Right renal cortex interstitium (tissue), 3 donors: Measurements from ENCODE around the gene MB. TPM values are rescaled to one million over a fixed set of nuclear protein-coding genes. Genes with fewer than 3 reads are reported as not detected.

Experiments used
- DNase-seq, 3 donors: peaks; one replicate each; pipeline ENCODE4 v3.0.0-alpha.2; 2013; ENCODE audit warnings: low read depth in 3 of 3, low spot score in 2 of 3
- polyA plus RNA-seq, 3 donors: library from polyadenylated mRNA; unstranded; fragments of 120-200 nt; gene quantifications; one replicate each; pipeline ENCODE4 v1.2.1, GENCODE V29; 2013; ENCODE audit not compliant: insufficient read length in 3 of 3

Gene MB
- polyA plus RNA-seq, 3 donors: 0.22 to 1.9 TPM; not detected in 1

- no peak for DNase-seq
These were observed 2.4 kb upstream of the MB start for GRCh38 chr22:35619336-35620094.

- no peak for DNase-seq
These were observed 1.5 kb upstream of the MB start for GRCh38 chr22:35618427-35619223.

GRCh38 chr22:35616043-35616442, 1.1 kb downstream of the MB start:
- no peak for DNase-seq

GRCh38 chr22:35615156-35615555, 2.0 kb downstream of the MB start:
- no peak for DNase-seq

GRCh38 chr22:35614404-35614803, 2.7 kb downstream of the MB start:
- DNase-seq: no peak

- no peak for DNase-seq
These were observed 4.2 kb downstream of the MB start for GRCh38 chr22:35612903-35613302.

- DNase-seq: no peak
These were observed 5.1 kb downstream of the MB start for GRCh38 chr22:35611891-35612576.

GRCh38 chr22:35611200-35611890, 5.8 kb downstream of the MB start:
- no peak for DNase-seq

GRCh38 chr22:35610741-35611140, 6.4 kb downstream of the MB start:
- DNase-seq: no peak

- DNase-seq: no peak
These were observed 7.4 kb downstream of the MB start for GRCh38 chr22:35609761-35610160.

- no peak for DNase-seq
These were observed 7.9 kb downstream of the MB start for GRCh38 chr22:35609261-35609660.

GRCh38 chr22:35608088-35608487, 9.0 kb downstream of the MB start:
- no peak for DNase-seq

- DNase-seq: no peak
These were observed 10.2 kb downstream of the MB start for GRCh38 chr22:35606916-35607315.

GRCh38 chr22:35605851-35606481, 11.2 kb downstream of the MB start:
- no peak for DNase-seq

- no peak for DNase-seq
These were observed 11.8 kb downstream of the MB start for GRCh38 chr22:35605369-35605680.

- no peak for DNase-seq
These were observed 12.3 kb downstream of the MB start for GRCh38 chr22:35604621-35605368.

GRCh38 chr22:35601743-35602615, 15.2 kb downstream of the MB start:
- DNase-seq: no peak

GRCh38 chr22:35601013-35601580, 16.0 kb downstream of the MB start:
- DNase-seq: no peak

- DNase-seq: no peak
These were observed 16.7 kb downstream of the MB start for GRCh38 chr22:35600476-35600875.
